PFSK-1 (cell line): ENCODE results near the gene SGSH.

Experiments
- FOXP2 ChIP-seq: optimal IDR thresholded peaks from 2 replicates; pipeline ENCODE3; 2011; ENCODE audit warnings: borderline replicate concordance, control low read depth, inconsistent platforms; ENCODE audit not compliant: insufficient read depth; ENCODE audit errors: extremely low read length, extremely low read depth
- POLR2AphosphoS5 ChIP-seq: IDR thresholded peaks from 2 replicates; pipeline ENCODE4 v1.6.1; 2012; ENCODE audit warnings: low read depth, mild to moderate bottlenecking, control low read depth, low read length, moderate library complexity
- REST ChIP-seq, 2 experiments: IDR thresholded peaks; 2 replicates each; pipeline versions ENCODE4 v1.6.1 to v1.8.0; 2011 to 2012; ENCODE audit warnings: low read depth in 2 of 2, low read length in 2 of 2, control low read depth in 1 of 2, inconsistent platforms in 1 of 2, mild to moderate bottlenecking in 1 of 2, moderate library complexity in 1 of 2; ENCODE audit not compliant: insufficient read depth in 1 of 2
- SIN3A ChIP-seq: IDR thresholded peaks from 2 replicates; pipeline ENCODE4 v1.6.1; 2012; ENCODE audit warnings: mild to moderate bottlenecking, low read length, moderate library complexity, borderline replicate concordance; ENCODE audit not compliant: insufficient read depth
- TAF1 ChIP-seq: IDR thresholded peaks from 2 replicates; pipeline ENCODE4 v1.6.1; 2012; ENCODE audit warnings: low read length, control low read depth, borderline replicate concordance; ENCODE audit not compliant: insufficient read depth

Gene SGSH

GRCh38 chr17:80187515-80187941 is 32.6 kb downstream of the SGSH start:
- TF ChIP-seq REST (IDR thresholded peaks at IDR 0.05; ENCODE audit: insufficient read depth in 1 of 2, low read depth in 2 of 2, low read length in 2 of 2) (peak in 1 of 2 experiments; percentile 49; a peak in 1 of 4 replicates), FOXP2 (no peak)

DNA sequence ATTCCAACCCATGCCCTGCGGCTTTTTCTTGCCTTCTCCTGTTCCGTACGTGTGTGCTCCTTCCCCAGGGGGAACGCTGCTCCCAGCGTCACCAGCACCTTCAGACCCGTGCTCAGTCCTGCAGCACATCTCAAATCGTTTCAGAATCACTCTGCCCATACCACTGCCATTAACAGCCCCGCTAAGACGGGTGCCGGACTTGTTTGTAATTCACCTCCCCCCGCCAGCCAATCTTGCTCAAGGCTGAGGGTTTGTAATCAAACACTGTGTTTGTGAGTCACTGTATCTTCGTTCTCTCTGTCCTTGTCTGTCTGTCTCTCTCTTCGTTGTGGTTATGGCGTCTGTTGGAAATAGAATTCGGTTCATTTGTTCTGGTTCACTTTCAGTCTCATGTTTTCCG is 33.0 kb downstream of the SGSH start:
- TF ChIP-seq TAF1 = no peak
- TF ChIP-seq FOXP2 = no peak
- TF ChIP-seq SIN3A = no peak
- no peak for TF ChIP-seq POLR2AphosphoS5
- TF ChIP-seq REST (IDR thresholded peaks at IDR 0.05; ENCODE audit: insufficient read depth in 1 of 2, low read depth in 2 of 2, low read length in 2 of 2) = no peak

- TF ChIP-seq FOXP2 (no peak), SIN3A (no peak), REST (IDR thresholded peaks at IDR 0.05; ENCODE audit: insufficient read depth in 1 of 2, low read depth in 2 of 2, low read length in 2 of 2) (no peak), TAF1 (no peak), POLR2AphosphoS5 (no peak)
These were observed 34.2 kb downstream of the SGSH start for GRCh38 chr17:80185968-80186367.

DNA sequence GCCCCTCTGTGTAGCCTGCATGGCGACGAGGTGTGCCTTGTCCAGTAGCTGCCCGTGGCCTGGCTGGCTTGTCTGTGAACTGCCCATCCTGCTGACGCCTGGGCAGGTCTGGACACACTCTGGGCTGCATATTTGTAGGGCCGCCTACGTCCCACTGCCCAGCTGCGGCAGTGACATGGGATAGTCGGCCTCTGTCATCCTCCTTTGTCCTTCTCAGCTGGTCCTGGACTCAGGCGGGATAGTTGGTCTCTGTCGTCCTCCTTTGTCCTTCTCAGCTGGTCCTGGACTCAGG is 35.8 kb downstream of the SGSH start:
- TF ChIP-seq POLR2AphosphoS5 (no peak), TAF1 (no peak), FOXP2 (no peak), REST (IDR thresholded peaks at IDR 0.05; ENCODE audit: insufficient read depth in 1 of 2, low read depth in 2 of 2, low read length in 2 of 2) (no peak), SIN3A (no peak)

DNA sequence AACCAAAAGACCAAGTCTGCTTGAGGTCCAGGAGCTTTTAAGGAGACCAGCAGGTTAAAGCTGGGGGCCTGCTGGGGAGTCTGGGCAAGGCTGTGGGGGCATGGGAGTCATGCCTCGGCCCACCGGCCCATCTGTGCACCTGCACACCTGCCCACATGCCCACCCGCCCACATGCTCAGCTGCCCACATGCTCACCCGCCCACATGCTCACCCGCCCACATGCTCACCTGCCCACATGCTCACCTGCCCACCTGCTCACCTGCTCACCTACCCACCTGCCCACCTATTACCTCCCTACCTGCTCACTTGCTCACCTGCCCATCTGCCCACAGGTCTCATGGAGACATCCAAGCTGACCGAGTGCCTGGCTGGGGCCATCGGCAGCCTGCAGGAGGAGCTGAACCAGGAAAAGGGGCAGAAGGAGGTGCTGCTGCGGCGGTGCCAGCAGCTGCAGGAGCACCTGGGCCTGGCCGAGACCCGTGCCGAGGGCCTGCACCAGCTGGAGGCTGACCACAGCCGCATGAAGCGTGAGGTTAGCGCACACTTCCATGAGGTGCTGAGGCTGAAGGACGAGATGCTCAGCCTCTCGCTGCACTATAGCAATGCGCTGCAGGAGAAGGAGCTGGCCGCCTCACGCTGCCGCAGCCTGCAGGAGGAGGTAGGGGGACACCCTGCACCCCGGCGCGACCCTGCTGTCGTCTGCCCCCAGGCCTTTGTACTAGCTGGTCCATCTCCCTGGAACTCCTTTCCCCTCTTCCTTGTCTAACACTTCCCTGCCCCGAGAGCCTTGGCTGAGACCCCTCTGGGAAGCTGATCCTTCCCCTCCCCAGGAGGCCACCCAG is 36.3 kb downstream of the SGSH start:
- TF ChIP-seq FOXP2 (no peak), POLR2AphosphoS5 (no peak), REST (IDR thresholded peaks at IDR 0.05; ENCODE audit: insufficient read depth in 1 of 2, low read depth in 2 of 2, low read length in 2 of 2) (no peak), TAF1 (no peak), SIN3A (no peak)
